Sigmoid colon (tissue), 7 donors: ENCODE data around the gene EIF4G3. TPM values are rescaled to one million over a fixed set of nuclear protein-coding genes. Genes with fewer than 3 reads are reported as not detected.

Experiments
- DNase-seq: peaks from one replicate; pipeline ENCODE4 v3.0.0-alpha.2; 2019
- H3K27ac ChIP-seq, 4 donors: fragments of 200-600 bp; sonication (generic); one replicate each; pipeline ENCODE4 v1.5.1; 2016 to 2019; ENCODE audit warnings: mild to moderate bottlenecking in 1 of 4
- H3K27me3 ChIP-seq, 3 donors: fragments of 200-600 bp; sonication (generic); one replicate each; pipeline ENCODE4 v1.5.1; 2019; ENCODE audit warnings: mild to moderate bottlenecking in 1 of 3
- H3K36me3 ChIP-seq, 4 donors: fragments of 200-600 bp; sonication (generic); one replicate each; pipeline ENCODE4 v1.5.1; 2016 to 2019
- H3K4me1 ChIP-seq, 4 donors: fragments of 200-600 bp; sonication (generic); one replicate each; pipeline ENCODE4 v1.5.1; 2017 to 2019
- H3K4me3 ChIP-seq, 4 donors: fragments of 200-600 bp; sonication (generic); one replicate each; pipeline ENCODE4 v1.5.1; 2017 to 2019; ENCODE audit warnings: mild to moderate bottlenecking in 2 of 4, moderate library complexity in 1 of 4
- H3K9me3 ChIP-seq, 4 donors: fragments of 200-600 bp in 3 of 4; sonication (generic) in 3 of 4; one replicate each; pipeline versions ENCODE4 v1.5.1 to v1.6.1; 2013 to 2019
- CTCF ChIP-seq, 4 experiments: fragments of 450-650 bp in 3 of 4; fragments of 200-600 bp in 1 of 4; IDR thresholded peaks; one replicate each; pipeline ENCODE4 v1.5.1; 2016 to 2019; ENCODE audit warnings: antibody characterized with exemption in 4 of 4, mild to moderate bottlenecking in 3 of 4, moderate library complexity in 2 of 4
- EP300 ChIP-seq, 4 donors: sonication (generic); formaldehyde crosslinking; IDR thresholded peaks; one replicate each; pipeline ENCODE4 v1.6.1; 2017; ENCODE audit warnings: antibody characterized with exemption in 4 of 4
- POLR2A ChIP-seq, 2 donors: fragments of 450-650 bp; IDR thresholded peaks; one replicate each; pipeline ENCODE4 v1.6.1; 2016; ENCODE audit warnings: antibody characterized with exemption in 2 of 2, mild to moderate bottlenecking in 2 of 2, moderate library complexity in 2 of 2
- POLR2AphosphoS5 ChIP-seq, 4 donors: sonication (generic); formaldehyde crosslinking; IDR thresholded peaks; one replicate each; pipeline ENCODE4 v1.6.1; 2017; ENCODE audit warnings: antibody characterized with exemption in 4 of 4
- whole genome bisulfite sequencing, 2 donors: extraction: QIAGEN DNeasy Blood & Tissue Kit; methylation state at CpG; one replicate each; pipeline ENCODE4 v1.1.7; 2013; 5-methylcytosine and 5-hydroxymethylcytosine counted together
- intact Hi-C: fragments of 100-400 bp; cut with DNase I; formaldehyde crosslinking; loops from one replicate; pipeline ENCODE4 v1.15.1; 2023
- polyA plus RNA-seq, 3 donors: library from polyadenylated mRNA; stranded (reverse); fragments of 200-250 nt; gene quantifications; one replicate each; pipeline ENCODE4 v1.2.3, GENCODE V29; 2013
- total RNA-seq, 4 donors: library from RNA; depleted of rRNA; stranded (reverse); fragments of >200 nt; gene quantifications; one replicate each; pipeline ENCODE4 v1.1.0, GENCODE V29; 2016
- donor health status: healthy with polysubstance abuse.
- donor health status: Bipolar disorder and iron deficiency.
- donor health status: healthy.

Gene EIF4G3
- total and polyA plus RNA-seq, 7 donors: 13.4 to 65.9 (median 33.5) TPM

DNA sequence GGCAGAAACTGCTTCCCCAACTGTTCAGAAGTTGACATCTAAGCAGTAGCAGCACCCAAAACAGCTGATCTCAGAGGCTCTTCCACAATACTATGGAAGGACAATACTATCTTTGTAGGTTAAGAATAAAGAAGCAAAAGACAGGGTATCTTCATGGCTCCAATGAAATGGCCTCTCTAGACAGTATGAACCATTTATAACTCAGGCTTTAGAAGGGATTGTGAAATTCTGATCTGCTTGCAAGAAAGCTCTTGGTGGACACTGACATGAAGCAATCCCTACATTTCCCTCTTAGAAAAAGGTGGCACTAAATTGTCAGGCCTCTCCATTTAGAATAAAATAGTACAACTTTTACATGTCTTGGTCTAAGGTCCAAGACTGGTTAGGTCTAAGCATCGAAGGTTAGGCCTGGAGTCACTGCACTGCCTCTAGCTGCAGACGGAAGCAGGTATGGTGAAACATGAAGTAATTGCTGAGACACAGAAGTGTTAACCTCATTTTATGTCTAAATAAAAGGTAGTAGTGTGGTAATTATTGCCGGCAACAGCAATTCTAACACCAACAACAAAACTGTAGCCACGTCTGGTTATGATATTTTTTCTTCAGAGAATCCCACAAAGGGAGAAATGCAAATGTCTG, 339.0 kb downstream of the EIF4G3 start:
- Histone ChIP-seq H3K27ac (no peak overlapping the region), H3K36me3 (peaks cover 0 to 17% (median 4%) of the 10 kb centered on the region in 4 donors), H3K9me3 (no peaks in the 10 kb centered on the region), H3K4me3 (no peak overlapping the region), H3K4me1 (peaks cover 0 to 5% (median 0%) of the 10 kb centered on the region in 4 donors), H3K27me3 (no peaks in the 10 kb centered on the region)
- DNase-seq: no peak
- intact Hi-C loops: no loop called here
- no peak for TF ChIP-seq EP300 (IDR thresholded peaks at IDR 0.05)
- no peak for TF ChIP-seq POLR2AphosphoS5 (IDR thresholded peaks at IDR 0.05)
- TF ChIP-seq CTCF (IDR thresholded peaks at IDR 0.05): no peak
- TF ChIP-seq POLR2A (IDR thresholded peaks at IDR 0.05): no peak
- WGBS, 2 donors: 88 to 93% methylated on average over 4 of the region's 4 CpGs

GRCh38 chr1:20836230-20836629, 340.5 kb downstream of the EIF4G3 start:
- WGBS, 2 donors: 95 to 97% methylated on average over 4 of the region's 4 CpGs

DNA sequence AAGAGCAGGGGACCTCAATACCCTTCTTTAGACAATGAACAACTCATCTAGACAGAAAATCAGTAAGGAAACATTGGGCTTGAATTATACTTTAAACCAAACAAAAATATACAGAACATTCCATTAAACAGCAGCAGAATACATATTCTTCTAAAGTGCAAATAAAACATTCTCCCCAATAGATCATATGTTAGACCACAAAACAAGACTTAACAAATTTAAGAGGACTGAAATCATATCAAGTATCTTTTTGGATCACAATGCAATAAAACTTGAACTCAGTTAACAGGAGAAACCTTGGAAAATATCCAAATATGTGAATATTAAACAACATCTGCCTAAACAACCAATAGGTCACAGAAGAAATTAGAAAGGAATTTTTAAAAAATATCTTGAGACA, 341.9 kb downstream of the EIF4G3 start:
- Histone ChIP-seq H3K9me3 (no peaks in the 10 kb centered on the region), H3K27ac (no peak overlapping the region), H3K27me3 (no peaks in the 10 kb centered on the region), H3K36me3 (peaks cover 0 to 7% (median 2%) of the 10 kb centered on the region in 4 donors), H3K4me3 (no peak overlapping the region), H3K4me1 (peaks cover 0 to 5% (median 0%) of the 10 kb centered on the region in 4 donors)
- DNase-seq: no peak
- no peak for TF ChIP-seq POLR2A (IDR thresholded peaks at IDR 0.05)
- TF ChIP-seq POLR2AphosphoS5 (IDR thresholded peaks at IDR 0.05): no peak
- no peak for TF ChIP-seq EP300 (IDR thresholded peaks at IDR 0.05)
- TF ChIP-seq CTCF (IDR thresholded peaks at IDR 0.05): no peak
- intact Hi-C loops: no loop called here

More at GRCh38 chr1:20836230-20836629, 340.5 kb downstream of the EIF4G3 start:
- DNase-seq: no peak
- H3K27ac ChIP-seq: no peak overlapping the region
- H3K27me3 ChIP-seq: no peaks in the 10 kb centered on the region
- peaks cover 0 to 17% (median 4%) of the 10 kb centered on the region in 4 donors for H3K36me3 ChIP-seq
- peaks cover 0 to 5% (median 0%) of the 10 kb centered on the region in 4 donors for H3K4me1 ChIP-seq
- H3K9me3 ChIP-seq: no peaks in the 10 kb centered on the region
- H3K4me3 ChIP-seq: no peak overlapping the region
- no peak for TF ChIP-seq POLR2A (IDR thresholded peaks at IDR 0.05)
- no peak for TF ChIP-seq CTCF (IDR thresholded peaks at IDR 0.05)
- no peak for TF ChIP-seq POLR2AphosphoS5 (IDR thresholded peaks at IDR 0.05)
- no peak for TF ChIP-seq EP300 (IDR thresholded peaks at IDR 0.05)
- intact Hi-C loops: no loop called here

DNA sequence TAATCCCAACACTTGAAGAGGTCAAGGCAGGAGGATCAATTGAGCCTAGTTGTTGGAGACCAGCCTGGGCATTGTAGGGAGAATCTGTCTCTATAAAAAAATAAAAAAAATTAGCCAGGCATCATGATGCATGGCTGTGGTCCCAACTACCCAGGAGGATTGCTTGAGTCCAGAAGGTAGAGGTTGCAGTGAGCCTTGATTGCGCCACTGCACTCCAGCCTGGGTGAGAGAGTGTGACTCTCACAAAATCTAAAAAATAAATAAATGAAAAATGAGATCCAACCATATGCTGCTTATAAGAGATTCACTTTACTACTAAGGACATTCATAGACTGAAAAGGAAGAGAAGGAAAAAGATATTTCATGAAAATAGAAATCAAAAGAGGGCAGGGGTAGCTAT, 342.5 kb downstream of the EIF4G3 start:
- TF ChIP-seq POLR2A (IDR thresholded peaks at IDR 0.05) (no peak), POLR2AphosphoS5 (IDR thresholded peaks at IDR 0.05) (no peak), CTCF (IDR thresholded peaks at IDR 0.05) (no peak), EP300 (IDR thresholded peaks at IDR 0.05) (no peak)
- intact Hi-C loops: no loop called here
- H3K4me3 ChIP-seq: no peak overlapping the region
- peaks cover 0 to under 1% (median under 1%) of the 10 kb centered on the region in 4 donors for H3K36me3 ChIP-seq
- H3K4me1 ChIP-seq: peaks cover 0 to 5% (median 0%) of the 10 kb centered on the region in 4 donors
- H3K9me3 ChIP-seq: no peaks in the 10 kb centered on the region
- H3K27ac ChIP-seq: no peak overlapping the region
- 95 to 96% methylated on average over 1 of the region's 1 CpG for WGBS, 2 donors
- DNase-seq: no peak
- H3K27me3 ChIP-seq: no peaks in the 10 kb centered on the region

DNA sequence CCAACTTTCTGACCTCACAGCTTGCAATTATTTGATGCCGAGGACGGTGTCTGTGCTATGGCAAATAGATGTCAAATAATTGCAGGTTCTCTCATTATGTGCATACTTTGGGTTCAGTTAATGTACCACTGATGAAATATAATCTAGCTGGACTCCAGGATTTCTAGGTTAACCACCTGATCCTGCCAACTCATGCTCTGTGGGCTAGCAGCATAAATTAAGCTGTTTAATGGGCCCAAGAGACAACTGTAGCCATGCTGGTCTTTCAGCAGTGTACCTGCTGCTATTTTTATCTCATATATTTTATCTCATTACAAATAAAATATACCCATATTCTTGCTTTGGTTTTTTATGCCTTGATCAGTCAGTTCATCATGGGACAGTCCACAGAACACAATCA, 346.3 kb downstream of the EIF4G3 start:
- DNase-seq: no peak
- TF ChIP-seq POLR2AphosphoS5 (IDR thresholded peaks at IDR 0.05) (no peak), EP300 (IDR thresholded peaks at IDR 0.05) (no peak), CTCF (IDR thresholded peaks at IDR 0.05) (no peak), POLR2A (IDR thresholded peaks at IDR 0.05) (no peak)
- H3K36me3 ChIP-seq: peaks cover 0 to 19% (median 4%) of the 10 kb centered on the region in 4 donors
- peaks cover 0 to 5% (median 0%) of the 10 kb centered on the region in 4 donors for H3K4me1 ChIP-seq
- no peaks in the 10 kb centered on the region for H3K27me3 ChIP-seq
- no peak overlapping the region for H3K27ac ChIP-seq
- intact Hi-C loops: no loop called here
- 81 to 92% methylated on average over 2 of the region's 2 CpGs for WGBS, 2 donors
- no peaks in the 10 kb centered on the region for H3K9me3 ChIP-seq
- no peak overlapping the region for H3K4me3 ChIP-seq
